ENCODE results near the gene POLR3H.

The POLR3H gene

DNA sequence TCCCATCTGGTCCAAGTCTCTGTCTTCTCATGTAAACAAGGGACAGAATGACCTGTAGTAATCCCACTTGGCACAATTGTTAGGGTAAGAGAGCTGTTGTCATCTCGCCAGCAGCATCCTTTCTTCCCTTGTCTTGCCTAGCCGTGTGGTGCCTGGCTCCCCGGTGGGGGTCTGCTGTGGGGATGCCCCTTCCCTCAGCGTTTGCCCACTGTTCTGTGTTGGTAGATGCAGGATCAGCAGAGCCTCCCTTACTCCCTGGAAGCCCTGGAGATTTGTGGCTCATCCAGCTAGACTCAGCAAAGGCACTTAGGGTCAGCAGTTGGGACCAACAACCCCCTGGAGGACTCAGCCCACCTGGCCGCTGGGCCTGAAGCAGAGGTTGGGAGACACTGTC lies 62.3 kb downstream of the POLR3H start:
- no peak for DNase-seq (ENCODE audit: low read depth)

DNA sequence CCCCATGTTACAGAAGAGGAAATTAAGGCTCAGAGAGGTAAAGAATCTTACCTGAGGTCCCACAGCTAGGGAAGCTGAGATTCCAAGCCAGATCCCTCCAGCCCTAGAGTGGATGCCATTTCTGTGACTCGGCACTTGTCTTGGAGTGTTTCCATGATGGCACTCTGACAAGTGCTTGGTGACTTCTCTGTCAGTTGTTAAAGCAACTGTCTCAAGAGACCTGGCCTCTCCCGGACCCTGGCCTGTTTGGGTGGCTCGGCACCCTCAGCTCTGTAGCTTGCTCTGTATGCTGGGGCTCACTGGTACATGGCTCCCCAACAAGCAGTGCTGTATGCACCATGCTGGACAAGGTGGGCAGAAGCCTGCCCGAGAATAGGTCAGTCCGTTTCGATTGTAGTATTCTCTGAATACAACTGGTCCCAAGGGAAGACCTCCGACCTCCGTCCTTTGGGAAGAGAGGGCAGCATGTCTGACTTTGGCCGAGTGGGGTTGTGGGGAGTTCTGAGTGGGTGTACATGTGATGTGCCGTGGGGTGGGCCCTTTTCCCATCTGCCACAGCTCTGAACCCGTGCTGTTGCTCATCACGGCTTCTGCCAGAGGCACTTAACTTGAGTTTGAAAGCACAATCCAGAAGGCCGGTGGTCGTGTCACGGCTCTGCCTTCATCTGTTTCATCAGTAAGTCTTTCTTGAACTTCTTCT lies 63.0 kb downstream of the POLR3H start:
- DNase-seq (ENCODE audit: low read depth), result no peak

DNA sequence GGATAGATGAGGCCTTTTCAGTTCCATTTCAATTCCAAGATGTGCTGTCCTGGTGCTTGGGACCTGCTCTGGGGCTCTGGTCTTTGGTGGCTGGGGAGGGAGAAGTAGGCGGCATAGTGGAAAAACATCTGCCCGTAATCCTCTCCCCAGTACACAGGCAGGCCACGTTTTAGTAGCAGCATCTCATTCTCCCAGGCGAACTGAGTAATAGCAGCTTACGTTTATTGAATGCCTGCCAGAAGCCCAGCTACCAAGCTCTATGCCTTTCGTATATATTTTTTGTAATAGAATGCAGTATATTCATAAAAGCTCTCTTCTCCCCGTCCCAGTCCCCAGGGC lies 63.9 kb downstream of the POLR3H start:
- no peak for DNase-seq (ENCODE audit: low read depth)

DNA sequence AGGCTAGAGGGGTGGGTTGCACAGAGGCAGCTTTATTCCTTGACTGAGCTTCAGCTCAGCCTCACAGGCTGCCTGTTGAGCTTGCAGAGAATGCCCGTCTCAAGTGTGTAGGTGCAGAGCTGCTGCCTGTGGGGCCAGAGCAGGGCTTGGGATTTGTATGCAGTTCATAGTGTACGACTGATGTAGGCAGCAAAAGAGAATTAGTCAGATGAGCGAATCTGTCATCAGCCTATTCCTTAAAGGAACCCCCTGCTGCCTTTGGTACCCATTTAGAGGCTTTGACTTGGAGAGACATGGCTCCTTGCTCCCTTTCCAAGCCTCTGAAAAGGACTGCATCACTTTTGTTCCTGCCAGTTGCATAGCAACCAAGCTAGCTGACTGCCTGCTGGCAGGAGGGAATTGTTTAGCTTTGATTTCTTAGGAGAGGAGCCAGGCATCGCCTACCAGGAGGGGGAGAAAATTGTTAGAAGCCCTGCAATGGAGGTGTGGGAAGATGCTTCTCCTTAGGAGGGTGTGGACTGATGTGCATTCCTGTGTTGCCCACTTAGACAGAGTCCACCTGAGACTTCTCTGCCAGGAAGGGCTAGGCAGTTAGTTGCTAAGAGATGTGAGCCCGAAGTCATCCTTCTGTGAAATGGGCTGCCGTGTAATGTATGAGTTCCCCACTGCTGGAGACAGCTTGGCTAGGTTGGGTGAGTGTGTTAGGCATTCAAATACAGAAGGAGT lies 64.4 kb downstream of the POLR3H start:
- no peak for DNase-seq (ENCODE audit: low read depth)

DNA sequence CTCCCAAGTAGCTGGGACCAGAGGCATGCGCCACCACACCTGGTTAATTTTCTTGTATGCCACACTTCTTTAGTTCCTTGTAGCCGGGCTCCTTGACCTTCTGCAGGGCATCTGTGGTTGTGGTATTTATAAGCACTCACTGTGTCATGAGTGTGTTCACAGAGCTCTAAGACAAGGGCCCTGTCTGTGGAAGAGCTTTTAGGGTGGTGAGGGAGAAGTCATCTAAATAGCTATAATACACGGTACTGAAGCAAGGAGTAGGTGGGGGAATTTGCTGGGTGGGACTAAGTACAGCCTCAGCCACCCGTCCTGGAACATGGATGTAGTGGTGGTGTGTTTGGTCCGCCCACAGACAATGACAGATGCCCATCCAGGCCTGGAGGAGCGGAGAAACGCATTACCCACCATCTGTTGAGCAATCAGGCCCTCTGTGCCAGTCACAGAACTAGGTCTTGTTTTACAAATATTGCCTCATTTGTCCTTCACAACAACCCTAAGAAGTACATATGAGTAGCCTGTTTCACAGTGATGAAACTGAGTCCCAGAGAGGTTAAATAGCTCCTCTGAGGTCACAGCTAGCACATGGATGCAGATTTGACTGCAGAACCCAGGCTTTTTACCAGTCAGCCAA lies 65.3 kb downstream of the POLR3H start:
- DNase-seq (ENCODE audit: low read depth), result no peak

DNA sequence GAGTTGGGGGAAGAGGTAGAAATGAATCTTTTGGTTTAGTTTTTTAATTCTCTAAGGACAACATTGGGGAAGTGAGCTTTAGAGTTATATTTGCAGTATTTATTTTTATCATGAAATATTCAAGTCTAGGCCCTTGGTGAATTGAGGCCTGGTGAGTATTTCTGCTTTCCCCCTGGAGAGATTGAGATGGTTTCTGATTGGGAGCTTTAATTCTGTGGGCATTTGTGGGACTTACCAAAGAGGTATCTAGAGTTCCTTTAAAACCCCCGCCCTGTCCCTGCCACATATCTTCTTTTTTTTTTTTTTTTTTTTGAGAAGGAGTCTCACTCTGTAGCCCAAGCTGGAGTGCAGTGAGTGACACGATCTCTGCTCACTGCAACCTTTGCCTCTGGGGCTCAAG lies 65.8 kb downstream of the POLR3H start:
- no peak for DNase-seq (ENCODE audit: low read depth)
